ENCODE measurements around the gene METTL21A. TPM values are rescaled to one million over a fixed set of nuclear protein-coding genes. Genes with fewer than 3 reads are reported as not detected.
"Not testable (repeated sequence)": the region's sequence is repeated elsewhere in the genome, so short reads cannot be mapped to it uniquely, and the experiment has no call there.

The METTL21A gene
- total RNA-seq, 1 donor from 2014 or later: 4.7 TPM

DNA sequence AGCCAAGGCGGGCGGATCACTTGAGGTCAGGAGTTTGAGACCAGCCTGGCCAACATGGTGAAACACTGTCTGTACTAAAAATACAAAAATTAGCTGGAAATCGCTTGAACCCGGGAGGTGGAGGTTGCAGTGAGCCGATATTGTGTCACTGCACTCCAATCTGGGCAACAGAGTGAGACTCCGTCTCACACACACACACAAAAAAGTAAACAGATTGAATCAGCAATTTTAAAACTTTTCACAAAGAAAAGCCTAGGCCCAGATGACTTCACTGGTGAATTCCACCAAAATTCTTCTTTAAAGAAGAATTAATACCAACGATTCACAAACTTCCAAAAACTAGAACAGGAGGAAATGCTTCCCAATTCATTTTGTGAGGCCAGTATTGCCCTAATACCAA lies 21.4 kb upstream of the METTL21A start:
- not testable (repeated sequence) for H3K9ac ChIP-seq (ENCODE audit: low read depth in 1 of 3, low read length in 3 of 3); H3K9me3 ChIP-seq (ENCODE audit: control insufficient read depth in 3 of 3, low read length in 3 of 3); H3K4me1 ChIP-seq (ENCODE audit: control insufficient read depth in 3 of 3, insufficient read depth in 3 of 3, low read length in 3 of 3); H3K36me3 ChIP-seq (ENCODE audit: control insufficient read depth in 3 of 3, insufficient read depth in 3 of 3, low read length in 3 of 3); H3K4me3 ChIP-seq (ENCODE audit: low read length in 3 of 3); H3K27me3 ChIP-seq (ENCODE audit: control insufficient read depth in 3 of 3, insufficient read depth in 3 of 3, low read length in 3 of 3); H3K27ac ChIP-seq (ENCODE audit: low read depth, low read length)

DNA sequence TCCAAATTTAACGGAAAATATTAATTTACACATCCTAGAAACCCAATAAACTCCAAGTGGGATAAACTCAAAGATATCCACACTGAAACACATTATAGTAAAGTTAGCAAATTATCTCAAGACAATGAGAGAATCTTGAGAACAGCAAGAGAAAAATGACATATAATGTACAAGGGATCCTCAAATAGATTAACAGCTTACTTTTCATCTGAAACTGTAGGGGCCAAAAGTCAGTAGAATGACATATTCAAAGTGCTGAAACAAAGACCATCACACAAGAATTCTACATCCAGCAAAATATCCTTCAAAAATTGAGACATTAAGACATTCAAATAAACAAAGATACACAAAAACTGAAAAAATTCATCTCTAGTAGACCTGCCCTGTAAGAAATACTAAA lies 18.7 kb upstream of the METTL21A start:
- H3K27ac ChIP-seq (ENCODE audit: low read depth, low read length): no peak overlapping the region
- H3K9me3 ChIP-seq (ENCODE audit: control insufficient read depth in 3 of 3, low read length in 3 of 3): no peaks in the 10 kb centered on the region
- no peaks in the 10 kb centered on the region for H3K4me1 ChIP-seq (ENCODE audit: control insufficient read depth in 3 of 3, insufficient read depth in 3 of 3, low read length in 3 of 3)
- H3K4me3 ChIP-seq (ENCODE audit: low read length in 3 of 3): no peak overlapping the region
- no peak overlapping the region for H3K9ac ChIP-seq (ENCODE audit: low read depth in 1 of 3, low read length in 3 of 3)
- H3K27me3 ChIP-seq (ENCODE audit: control insufficient read depth in 3 of 3, insufficient read depth in 3 of 3, low read length in 3 of 3): no peaks in the 10 kb centered on the region
- H3K36me3 ChIP-seq (ENCODE audit: control insufficient read depth in 3 of 3, insufficient read depth in 3 of 3, low read length in 3 of 3): no peaks in the 10 kb centered on the region

DNA sequence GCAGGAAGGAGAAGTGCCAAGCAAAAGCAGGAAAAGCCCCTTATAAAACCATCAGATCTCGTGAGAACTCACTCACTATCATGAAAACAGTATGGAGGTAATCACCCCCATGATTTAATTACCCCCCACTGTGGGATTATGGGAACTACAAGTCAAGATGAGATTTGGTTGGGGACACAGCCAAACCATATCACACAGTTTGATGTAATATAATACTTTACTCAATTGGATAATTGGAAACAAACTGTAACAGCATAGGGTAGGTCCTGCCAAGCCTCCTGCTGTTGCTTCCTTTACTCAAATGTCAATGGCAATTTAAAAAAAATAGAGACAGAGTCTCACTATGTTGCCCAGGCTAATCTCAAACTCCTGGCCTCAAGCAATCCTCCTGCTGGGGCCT lies 15.5 kb upstream of the METTL21A start:
- Histone ChIP-seq H3K9me3 (ENCODE audit: control insufficient read depth in 3 of 3, low read length in 3 of 3) (no peaks in the 10 kb centered on the region), H3K9ac (ENCODE audit: low read depth in 1 of 3, low read length in 3 of 3) (no peak overlapping the region), H3K27me3 (ENCODE audit: control insufficient read depth in 3 of 3, insufficient read depth in 3 of 3, low read length in 3 of 3) (no peaks in the 10 kb centered on the region), H3K27ac (ENCODE audit: low read depth, low read length) (no peak overlapping the region), H3K4me3 (ENCODE audit: low read length in 3 of 3) (no peak overlapping the region), H3K36me3 (ENCODE audit: control insufficient read depth in 3 of 3, insufficient read depth in 3 of 3, low read length in 3 of 3) (no peaks in the 10 kb centered on the region), H3K4me1 (ENCODE audit: control insufficient read depth in 3 of 3, insufficient read depth in 3 of 3, low read length in 3 of 3) (no peaks in the 10 kb centered on the region)

DNA sequence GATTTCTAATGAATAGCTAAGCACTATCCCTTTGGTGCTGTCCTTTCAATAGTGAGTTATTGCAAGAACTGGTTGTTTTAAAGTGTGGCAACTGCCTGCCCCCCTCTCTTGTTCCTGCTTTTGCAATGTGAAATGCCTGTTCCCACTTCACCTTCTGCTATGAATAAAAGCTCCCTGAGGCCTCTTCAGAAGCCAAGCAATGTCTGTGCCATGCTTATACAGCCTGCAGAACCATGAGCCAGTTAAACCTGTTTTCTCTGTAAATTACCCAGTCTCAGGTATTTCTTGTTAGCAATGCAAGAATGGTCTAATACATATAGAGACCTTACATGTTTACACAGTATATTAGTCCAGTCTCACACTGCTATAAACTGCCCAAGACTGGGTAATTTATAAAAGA lies 15.0 kb upstream of the METTL21A start:
- Histone ChIP-seq H3K27ac (ENCODE audit: low read depth, low read length) (no peak overlapping the region), H3K4me1 (ENCODE audit: control insufficient read depth in 3 of 3, insufficient read depth in 3 of 3, low read length in 3 of 3) (no peaks in the 10 kb centered on the region), H3K9me3 (ENCODE audit: control insufficient read depth in 3 of 3, low read length in 3 of 3) (no peaks in the 10 kb centered on the region), H3K27me3 (ENCODE audit: control insufficient read depth in 3 of 3, insufficient read depth in 3 of 3, low read length in 3 of 3) (no peaks in the 10 kb centered on the region), H3K9ac (ENCODE audit: low read depth in 1 of 3, low read length in 3 of 3) (no peak overlapping the region), H3K36me3 (ENCODE audit: control insufficient read depth in 3 of 3, insufficient read depth in 3 of 3, low read length in 3 of 3) (no peaks in the 10 kb centered on the region), H3K4me3 (ENCODE audit: low read length in 3 of 3) (no peak overlapping the region)

DNA sequence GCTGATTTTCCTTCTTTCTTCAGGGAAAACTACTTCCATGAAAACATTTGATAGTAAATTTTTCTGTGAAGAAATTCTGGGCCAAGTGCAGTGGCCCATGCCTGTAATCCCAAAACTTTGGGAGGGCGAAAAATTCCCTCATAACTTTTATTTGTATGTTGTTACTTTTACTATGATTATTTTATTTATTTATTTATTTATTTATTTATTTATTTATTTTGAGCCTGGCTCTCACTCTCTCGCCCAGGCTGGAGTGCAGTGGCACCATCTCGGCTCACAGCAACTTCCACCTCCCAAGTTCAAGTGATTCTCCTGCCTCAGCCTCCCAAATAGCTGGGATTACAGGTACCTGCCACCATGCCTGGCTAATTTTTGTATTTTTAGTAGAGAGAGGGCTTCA lies 14.1 kb upstream of the METTL21A start:
- not testable (repeated sequence) for H3K27ac ChIP-seq (ENCODE audit: low read depth, low read length); H3K4me3 ChIP-seq (ENCODE audit: low read length in 3 of 3); H3K4me1 ChIP-seq (ENCODE audit: control insufficient read depth in 3 of 3, insufficient read depth in 3 of 3, low read length in 3 of 3); H3K27me3 ChIP-seq (ENCODE audit: control insufficient read depth in 3 of 3, insufficient read depth in 3 of 3, low read length in 3 of 3); H3K9ac ChIP-seq (ENCODE audit: low read depth in 1 of 3, low read length in 3 of 3); H3K36me3 ChIP-seq (ENCODE audit: control insufficient read depth in 3 of 3, insufficient read depth in 3 of 3, low read length in 3 of 3); H3K9me3 ChIP-seq (ENCODE audit: control insufficient read depth in 3 of 3, low read length in 3 of 3)

DNA sequence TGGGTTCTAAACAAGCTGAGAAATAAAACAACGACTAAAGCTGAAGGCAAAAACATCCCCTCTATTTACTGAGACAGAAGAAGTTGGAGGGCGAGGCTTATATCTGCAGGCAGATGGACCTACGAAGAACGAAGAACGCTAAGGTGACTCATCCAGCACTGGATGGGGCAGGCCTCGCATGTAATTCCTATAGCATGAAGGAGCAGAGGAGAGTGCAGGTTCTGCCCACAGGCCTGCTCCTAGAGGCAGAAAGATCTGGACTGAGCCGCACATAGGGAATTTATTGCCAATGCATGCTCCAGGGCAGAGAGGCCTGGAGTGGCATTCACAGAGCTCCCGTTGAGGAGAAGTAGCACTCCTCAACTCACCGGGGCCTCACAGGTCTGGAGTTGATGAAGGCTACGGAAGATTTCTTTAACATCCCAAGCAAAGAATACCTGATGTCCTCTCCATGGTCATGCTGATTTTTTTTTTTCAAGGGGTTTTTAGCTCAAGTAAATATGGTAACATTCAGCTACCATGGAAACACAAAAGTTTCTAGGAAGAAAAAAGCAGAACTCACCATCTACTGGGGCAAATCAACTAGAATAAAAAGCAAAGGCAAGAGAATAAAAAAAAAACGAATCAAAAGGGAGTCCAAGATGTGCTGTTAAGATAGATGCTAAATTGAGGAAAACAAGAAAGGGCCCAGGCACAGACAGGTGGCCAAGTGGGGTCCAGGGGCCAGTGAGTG lies 10.4 kb upstream of the METTL21A start:
- H3K4me1 ChIP-seq (ENCODE audit: control insufficient read depth in 3 of 3, insufficient read depth in 3 of 3, low read length in 3 of 3): no peaks in the 10 kb centered on the region
- no peaks in the 10 kb centered on the region for H3K36me3 ChIP-seq (ENCODE audit: control insufficient read depth in 3 of 3, insufficient read depth in 3 of 3, low read length in 3 of 3)
- H3K9me3 ChIP-seq (ENCODE audit: control insufficient read depth in 3 of 3, low read length in 3 of 3): no peaks in the 10 kb centered on the region
- no peak overlapping the region for H3K27ac ChIP-seq (ENCODE audit: low read depth, low read length)
- H3K9ac ChIP-seq (ENCODE audit: low read depth in 1 of 3, low read length in 3 of 3): no peak overlapping the region
- H3K4me3 ChIP-seq (ENCODE audit: low read length in 3 of 3): no peak overlapping the region
- H3K27me3 ChIP-seq (ENCODE audit: control insufficient read depth in 3 of 3, insufficient read depth in 3 of 3, low read length in 3 of 3): no peaks in the 10 kb centered on the region

DNA sequence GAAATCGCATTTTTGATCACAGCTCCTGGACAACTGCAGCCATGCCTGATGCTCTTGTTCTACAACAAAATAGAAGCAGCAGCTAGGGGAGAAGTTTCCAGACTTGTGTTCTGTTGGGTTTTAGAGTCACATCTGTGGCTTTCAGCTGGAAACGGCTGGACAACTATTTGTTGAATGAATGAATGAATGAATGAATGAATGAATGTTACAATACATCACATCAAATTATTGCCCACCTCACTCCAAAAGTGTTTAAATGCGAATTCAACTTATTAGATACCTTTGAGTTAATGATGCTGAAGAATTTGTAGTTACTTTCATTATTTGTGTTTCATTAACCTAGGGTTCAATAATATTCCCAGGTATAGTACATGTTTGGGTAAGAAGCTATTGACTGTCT lies 8.5 kb upstream of the METTL21A start:
- Histone ChIP-seq H3K9me3 (ENCODE audit: control insufficient read depth in 3 of 3, low read length in 3 of 3) (no peaks in the 10 kb centered on the region), H3K4me1 (ENCODE audit: control insufficient read depth in 3 of 3, insufficient read depth in 3 of 3, low read length in 3 of 3) (no peaks in the 10 kb centered on the region), H3K36me3 (ENCODE audit: control insufficient read depth in 3 of 3, insufficient read depth in 3 of 3, low read length in 3 of 3) (no peaks in the 10 kb centered on the region), H3K27ac (ENCODE audit: low read depth, low read length) (no peak overlapping the region), H3K9ac (ENCODE audit: low read depth in 1 of 3, low read length in 3 of 3) (no peak overlapping the region), H3K27me3 (ENCODE audit: control insufficient read depth in 3 of 3, insufficient read depth in 3 of 3, low read length in 3 of 3) (no peaks in the 10 kb centered on the region), H3K4me3 (ENCODE audit: low read length in 3 of 3) (no peak overlapping the region)

DNA sequence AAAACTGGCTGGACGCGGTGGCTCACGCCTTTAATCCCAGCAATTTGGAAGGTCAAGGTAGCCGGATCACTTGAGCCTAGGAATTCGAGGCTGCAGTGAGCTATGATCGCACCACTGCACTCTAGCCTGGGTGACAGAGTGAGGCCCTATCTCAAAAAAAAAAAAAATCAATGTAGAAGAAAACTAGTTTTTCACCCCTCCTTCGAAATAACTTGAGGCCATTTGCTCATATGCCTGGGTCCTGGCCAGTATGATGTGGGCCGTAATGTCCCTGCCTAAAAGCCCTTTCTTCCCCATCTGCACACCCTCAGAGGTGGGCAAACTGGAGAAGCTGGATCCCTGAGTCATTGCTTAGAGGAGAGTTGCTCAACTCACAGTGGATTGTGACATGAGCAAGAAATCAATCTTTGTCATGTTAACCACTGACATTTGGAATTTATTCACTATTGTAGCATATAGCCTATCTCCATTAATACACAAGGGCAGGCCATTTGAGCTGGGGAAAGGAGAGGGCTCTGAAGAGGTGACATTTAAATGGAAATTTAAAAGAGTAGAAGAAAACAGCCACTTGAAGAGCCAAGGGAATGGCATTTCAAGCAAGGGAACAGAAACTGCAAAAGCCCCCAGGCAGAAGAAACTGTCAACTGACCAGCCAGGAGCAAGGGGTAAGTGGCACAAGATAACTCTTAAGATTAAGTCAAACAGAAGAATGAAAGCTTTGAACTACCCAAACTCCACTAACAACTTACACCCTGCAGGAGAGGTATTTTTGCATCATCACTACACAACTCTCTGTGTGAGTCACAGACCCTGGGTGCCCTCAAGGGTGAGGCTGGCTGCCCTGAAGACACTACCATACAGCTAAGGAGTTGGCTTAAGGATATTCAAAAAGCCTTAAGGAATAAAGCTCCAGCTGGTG lies 7.6 kb upstream of the METTL21A start:
- H3K4me1 ChIP-seq (ENCODE audit: control insufficient read depth in 3 of 3, insufficient read depth in 3 of 3, low read length in 3 of 3): no peaks in the 10 kb centered on the region
- H3K27me3 ChIP-seq (ENCODE audit: control insufficient read depth in 3 of 3, insufficient read depth in 3 of 3, low read length in 3 of 3): no peaks in the 10 kb centered on the region
- no peak overlapping the region for H3K4me3 ChIP-seq (ENCODE audit: low read length in 3 of 3)
- H3K9ac ChIP-seq (ENCODE audit: low read depth in 1 of 3, low read length in 3 of 3): no peak overlapping the region
- H3K36me3 ChIP-seq (ENCODE audit: control insufficient read depth in 3 of 3, insufficient read depth in 3 of 3, low read length in 3 of 3): no peaks in the 10 kb centered on the region
- no peaks in the 10 kb centered on the region for H3K9me3 ChIP-seq (ENCODE audit: control insufficient read depth in 3 of 3, low read length in 3 of 3)
- no peak overlapping the region for H3K27ac ChIP-seq (ENCODE audit: low read depth, low read length)

DNA sequence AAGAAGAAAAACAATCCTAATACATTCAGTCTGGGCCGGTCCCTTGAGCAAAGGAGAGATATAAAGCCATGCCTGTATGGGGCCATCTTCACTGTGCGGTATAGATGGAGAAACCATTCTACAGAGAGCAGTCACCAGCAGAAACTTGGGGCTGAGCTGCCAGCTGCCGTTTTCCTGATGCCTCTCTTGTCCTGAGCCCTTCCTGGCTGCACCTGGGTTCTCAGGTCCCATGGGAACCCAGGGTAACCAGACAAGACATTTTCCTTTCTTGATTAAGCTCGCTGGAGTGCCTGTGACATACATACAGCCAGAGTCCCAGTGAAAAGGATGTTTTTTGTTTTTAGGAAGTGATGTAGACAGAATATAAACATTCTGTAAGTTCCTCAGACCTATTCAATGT lies 5.3 kb upstream of the METTL21A start:
- Histone ChIP-seq H3K4me3 (ENCODE audit: low read length in 3 of 3) (no peak overlapping the region), H3K27ac (ENCODE audit: low read depth, low read length) (no peak overlapping the region), H3K9ac (ENCODE audit: low read depth in 1 of 3, low read length in 3 of 3) (no peak overlapping the region), H3K27me3 (ENCODE audit: control insufficient read depth in 3 of 3, insufficient read depth in 3 of 3, low read length in 3 of 3) (no peaks in the 10 kb centered on the region), H3K36me3 (ENCODE audit: control insufficient read depth in 3 of 3, insufficient read depth in 3 of 3, low read length in 3 of 3) (no peaks in the 10 kb centered on the region), H3K9me3 (ENCODE audit: control insufficient read depth in 3 of 3, low read length in 3 of 3) (no peaks in the 10 kb centered on the region), H3K4me1 (ENCODE audit: control insufficient read depth in 3 of 3, insufficient read depth in 3 of 3, low read length in 3 of 3) (peaks cover 0 to 5% (median 0%) of the 10 kb centered on the region in 3 donors)

DNA sequence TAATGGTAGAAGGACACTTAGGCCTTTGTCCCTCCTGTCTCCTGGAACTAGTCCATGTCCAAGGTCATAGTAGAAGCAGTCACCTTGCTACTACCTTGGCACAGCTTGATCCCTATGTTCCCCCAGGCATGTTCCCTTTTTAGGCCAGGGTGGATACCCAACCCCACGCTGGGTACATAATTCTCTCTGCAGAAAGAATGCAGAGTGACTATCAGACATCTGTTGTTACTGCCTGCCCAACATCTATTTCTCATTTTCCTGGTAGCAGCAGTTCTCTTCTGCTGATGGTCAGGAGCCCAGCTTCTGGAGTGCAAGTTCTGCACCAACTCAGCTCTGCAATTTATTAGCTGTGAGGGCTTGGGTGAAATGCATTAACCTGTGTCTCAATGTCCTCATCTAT lies 4.4 kb upstream of the METTL21A start:
- H3K9ac ChIP-seq (ENCODE audit: low read depth in 1 of 3, low read length in 3 of 3): no peak overlapping the region
- H3K9me3 ChIP-seq (ENCODE audit: control insufficient read depth in 3 of 3, low read length in 3 of 3): no peaks in the 10 kb centered on the region
- no peaks in the 10 kb centered on the region for H3K27me3 ChIP-seq (ENCODE audit: control insufficient read depth in 3 of 3, insufficient read depth in 3 of 3, low read length in 3 of 3)
- H3K4me3 ChIP-seq (ENCODE audit: low read length in 3 of 3): no peak overlapping the region
- no peak overlapping the region for H3K27ac ChIP-seq (ENCODE audit: low read depth, low read length)
- H3K36me3 ChIP-seq (ENCODE audit: control insufficient read depth in 3 of 3, insufficient read depth in 3 of 3, low read length in 3 of 3): no peaks in the 10 kb centered on the region
- H3K4me1 ChIP-seq (ENCODE audit: control insufficient read depth in 3 of 3, insufficient read depth in 3 of 3, low read length in 3 of 3): peaks cover 0 to 7% (median 0%) of the 10 kb centered on the region in 3 donors
